H9 (cell line): ENCODE measurements around the gene ZSWIM8. TPM values are rescaled to one million over a fixed set of nuclear protein-coding genes. Genes with fewer than 3 reads are reported as not detected.

ENCODE experiments used
- DNase-seq: peaks from one replicate; pipeline ENCODE4 v3.0.0-alpha.2; 2017
- H2AFZ ChIP-seq: one replicate; pipeline ENCODE4 v1.6.1; 2013; ENCODE audit warnings: mild to moderate bottlenecking, low read length, control low read depth, moderate library complexity
- H2AK5ac ChIP-seq: 2 replicates; pipeline ENCODE4 v1.6.1; 2013; ENCODE audit warnings: low read length, control low read depth, mixed read lengths; ENCODE audit not compliant: insufficient read length
- H2BK120ac ChIP-seq: one replicate; pipeline ENCODE4 v1.6.1; 2013; ENCODE audit warnings: low read depth, mild to moderate bottlenecking, low read length, control low read depth, inconsistent platforms; ENCODE audit not compliant: poor library complexity, severe bottlenecking
- H2BK12ac ChIP-seq: 2 replicates; pipeline ENCODE4 v1.6.1; 2013; ENCODE audit warnings: low read length, control low read depth, mixed read lengths, low read depth; ENCODE audit not compliant: insufficient read length
- H2BK15ac ChIP-seq: 2 replicates; pipeline ENCODE4 v1.6.1; 2013; ENCODE audit warnings: low read depth, low read length, control low read depth
- H2BK20ac ChIP-seq: one replicate; pipeline ENCODE4 v1.6.1; 2013; ENCODE audit warnings: low read depth, mild to moderate bottlenecking, low read length, control low read depth, inconsistent platforms; ENCODE audit not compliant: poor library complexity, severe bottlenecking
- H2BK5ac ChIP-seq: 2 replicates; pipeline ENCODE4 v1.6.1; 2013; ENCODE audit warnings: low read length, control low read depth, mixed read lengths; ENCODE audit not compliant: insufficient read length
- H3K14ac ChIP-seq: 2 replicates; pipeline ENCODE4 v1.6.1; 2013; ENCODE audit warnings: low read length, control low read depth; ENCODE audit not compliant: insufficient read depth
- H3K18ac ChIP-seq: 2 replicates; pipeline ENCODE4 v1.6.1; 2013; ENCODE audit warnings: low read depth, mild to moderate bottlenecking, mixed read lengths, low read length, control low read depth; ENCODE audit not compliant: insufficient read length
- H3K23ac ChIP-seq: 2 replicates; pipeline ENCODE4 v1.6.1; 2013; ENCODE audit warnings: low read length, control low read depth, mixed read lengths, low read depth; ENCODE audit not compliant: insufficient read length
- H3K23me2 ChIP-seq: 2 replicates; pipeline ENCODE4 v1.6.1; 2013; ENCODE audit warnings: low read depth, mild to moderate bottlenecking, mixed read lengths, low read length, control low read depth; ENCODE audit not compliant: insufficient read length, poor library complexity, severe bottlenecking
- H3K27ac ChIP-seq: 2 replicates; pipeline ENCODE4 v1.5.1; 2013; ENCODE audit warnings: low read length, control low read depth, mixed read lengths, low read depth; ENCODE audit not compliant: insufficient read length
- H3K27me3 ChIP-seq: 2 replicates; pipeline ENCODE4 v1.6.1; 2013; ENCODE audit warnings: low read length, control low read depth, inconsistent platforms; ENCODE audit not compliant: insufficient read depth
- H3K4ac ChIP-seq: 2 replicates; pipeline ENCODE4 v1.6.1; 2013; ENCODE audit warnings: low read depth, mild to moderate bottlenecking, control low read depth, inconsistent platforms, low read length, moderate library complexity
- H3K4me1 ChIP-seq: 2 replicates; pipeline ENCODE4 v1.6.1; 2013; ENCODE audit warnings: low read length, control low read depth, inconsistent platforms; ENCODE audit not compliant: insufficient read depth
- H3K4me2 ChIP-seq: 2 replicates; pipeline ENCODE4 v1.6.1; 2013; ENCODE audit warnings: low read length, control low read depth, mixed read lengths; ENCODE audit not compliant: insufficient read length, insufficient read depth
- H3K56ac ChIP-seq: 2 replicates; pipeline ENCODE4 v1.6.1; 2013; ENCODE audit warnings: low read depth, mild to moderate bottlenecking, mixed read lengths, low read length, control low read depth; ENCODE audit not compliant: insufficient read length
- H3K79me1 ChIP-seq: 2 replicates; pipeline ENCODE4 v1.6.1; 2013; ENCODE audit warnings: low read depth, mild to moderate bottlenecking, moderate library complexity, low read length, control low read depth, inconsistent platforms; ENCODE audit not compliant: insufficient read depth, poor library complexity, severe bottlenecking
- H3K79me2 ChIP-seq: 2 replicates; pipeline ENCODE4 v1.6.1; 2013; ENCODE audit warnings: low read length, control low read depth, inconsistent platforms; ENCODE audit not compliant: insufficient read depth
- H3K9ac ChIP-seq: 2 replicates; pipeline ENCODE4 v1.6.1; 2013; ENCODE audit warnings: low read length, control low read depth, mixed read lengths; ENCODE audit not compliant: insufficient read length; ENCODE audit errors: extremely low read depth
- H3K9me3 ChIP-seq: one replicate; pipeline ENCODE4 v1.6.1; 2013; ENCODE audit warnings: low read depth, low read length, inconsistent platforms; ENCODE audit not compliant: control insufficient read depth
- H3T11ph ChIP-seq: one replicate; pipeline ENCODE4 v1.6.1; 2013; ENCODE audit warnings: mild to moderate bottlenecking, low read length, control low read depth, inconsistent platforms
- H4K20me1 ChIP-seq: one replicate; pipeline ENCODE4 v1.6.1; 2013; ENCODE audit not compliant: control insufficient read depth, insufficient read length, insufficient read depth
- H4K5ac ChIP-seq: 2 replicates; pipeline ENCODE4 v1.6.1; 2013; ENCODE audit warnings: low read depth, mild to moderate bottlenecking, mixed read lengths, low read length, control low read depth; ENCODE audit not compliant: insufficient read length
- H4K8ac ChIP-seq: replicated peaks from 2 replicates; pipeline ENCODE4 v1.6.1; 2013; ENCODE audit warnings: low read length, control low read depth, mixed read lengths, low read depth; ENCODE audit not compliant: insufficient read length
- H4K91ac ChIP-seq: 2 replicates; pipeline ENCODE4 v1.6.1; 2013; ENCODE audit warnings: low read depth, mild to moderate bottlenecking, moderate library complexity, mixed read lengths, low read length, control low read depth; ENCODE audit not compliant: insufficient read length
- H3K27ac Mint-ChIP-seq, 3 experiments: 2 replicates in 2 of 3; 3 replicates in 1 of 3; pipeline ENCODE4 v1.8.0; 2020 to 2021; ENCODE audit warnings: mixed read lengths in 3 of 3, mild to moderate bottlenecking in 1 of 3, moderate library complexity in 1 of 3
- H3K27me3 Mint-ChIP-seq: 2 replicates; pipeline ENCODE4 v1.8.0; 2021; ENCODE audit warnings: low read depth, mild to moderate bottlenecking, moderate library complexity, mixed read lengths
- H3K36me3 Mint-ChIP-seq, 3 experiments: 2 replicates in 2 of 3; 3 replicates in 1 of 3; pipeline ENCODE4 v1.8.0; 2020 to 2021; ENCODE audit warnings: low read depth in 3 of 3, mixed read lengths in 3 of 3; ENCODE audit not compliant: insufficient read depth in 1 of 3
- H3K4me1 Mint-ChIP-seq, 2 experiments: 2 replicates each; pipeline ENCODE4 v1.8.0; 2020; ENCODE audit warnings: mixed read lengths in 2 of 2
- H3K4me3 Mint-ChIP-seq, 2 experiments: 2 replicates in 1 of 2; 3 replicates in 1 of 2; pipeline ENCODE4 v1.8.0; 2020 to 2021; ENCODE audit warnings: mild to moderate bottlenecking in 2 of 2, mixed read lengths in 2 of 2, moderate library complexity in 1 of 2
- H3K9me3 Mint-ChIP-seq, 2 experiments: 2 replicates in 1 of 2; 3 replicates in 1 of 2; pipeline ENCODE4 v1.8.0; 2020; ENCODE audit warnings: mild to moderate bottlenecking in 2 of 2, mixed read lengths in 2 of 2, moderate library complexity in 1 of 2
- WGBS: extraction: QIAGEN DNeasy Blood & Tissue Kit; methylation state at CpG from one replicate; pipeline ENCODE4 v1.1.7; 2013; ENCODE audit warnings: missing lambda C conversion rate, low lambda C conversion rate, mixed read lengths; ENCODE audit not compliant: insufficient read length; ENCODE audit errors: extremely low coverage; 5-methylcytosine and 5-hydroxymethylcytosine counted together
- total RNA-seq: library from RNA; stranded (reverse); gene quantifications from 2 replicates; pipeline ENCODE4 v1.2.1, GENCODE V29; 2021
- TF ChIP-seq, protein P1 (sequence below): fragments of 200-600 bp; sonication (generic); conservative IDR thresholded peaks from 3 replicates; pipeline ENCODE4 v1.8.0; 2021; ENCODE audit warnings: antibody characterized with exemption, mild to moderate bottlenecking

ZSWIM8 gene
- total RNA-seq, 1 experiment from 2014 or later = 41.0 TPM

DNA sequence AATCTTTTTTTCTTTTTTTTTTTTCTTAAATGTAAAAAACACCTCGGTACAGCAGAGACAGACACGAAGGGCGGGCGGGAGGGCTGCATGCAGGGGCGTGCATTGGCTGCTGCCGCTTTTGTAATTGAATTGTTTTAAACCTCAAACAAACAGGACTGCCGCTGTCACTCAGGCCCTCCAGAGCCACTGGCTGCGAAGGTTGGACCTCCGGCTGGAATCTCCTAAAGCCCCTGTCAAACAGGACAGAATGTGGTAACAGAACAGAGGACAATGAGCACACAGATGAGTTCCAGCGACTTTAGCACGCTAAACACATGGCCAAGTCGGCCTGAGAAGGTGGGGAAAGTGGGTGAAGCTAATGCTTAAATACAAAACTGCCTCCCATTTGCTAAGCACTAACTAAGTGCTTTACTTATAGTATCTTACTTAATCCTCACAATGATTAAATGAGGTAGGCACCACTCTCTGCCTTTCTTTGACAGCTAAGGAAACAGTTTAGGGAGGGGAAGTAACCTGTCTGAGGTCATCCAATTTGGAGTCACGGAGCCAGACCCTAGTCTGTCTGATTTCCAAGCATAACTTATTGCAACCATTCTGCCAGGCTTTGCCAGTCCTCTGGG lies 29.0 kb downstream of the ZSWIM8 start:
- Histone ChIP-seq H3K79me1 (no peaks in the 10 kb centered on the region), H3K56ac (no peak overlapping the region), H4K91ac (no peak overlapping the region), H2AFZ (no peak overlapping the region), H3K18ac (no peak overlapping the region), H3K23ac (no peak overlapping the region), H4K20me1 (no peaks in the 10 kb centered on the region), H3K23me2 (peaks cover 2% of the 10 kb centered on the region), H4K8ac (no peak overlapping the region), H2BK15ac (no peak overlapping the region), H4K5ac (no peak overlapping the region), H2BK120ac (no peak overlapping the region), H3K4ac (no peak overlapping the region), H3K79me2 (no peaks in the 10 kb centered on the region), H2AK5ac (no peak overlapping the region), H3K27me3 (no peaks in the 10 kb centered on the region), H3K14ac (no peak overlapping the region), H3K27ac (no peak overlapping the region), H3K9ac (no peak overlapping the region), H3K9me3 (no peaks in the 10 kb centered on the region), H2BK20ac (no peak overlapping the region), H3K4me2 (no peak overlapping the region), H2BK12ac (no peak overlapping the region), H2BK5ac (no peak overlapping the region), H3K4me1 (no peaks in the 10 kb centered on the region), H3T11ph (no peak overlapping the region)
- TF ChIP-seq, protein P1, sequence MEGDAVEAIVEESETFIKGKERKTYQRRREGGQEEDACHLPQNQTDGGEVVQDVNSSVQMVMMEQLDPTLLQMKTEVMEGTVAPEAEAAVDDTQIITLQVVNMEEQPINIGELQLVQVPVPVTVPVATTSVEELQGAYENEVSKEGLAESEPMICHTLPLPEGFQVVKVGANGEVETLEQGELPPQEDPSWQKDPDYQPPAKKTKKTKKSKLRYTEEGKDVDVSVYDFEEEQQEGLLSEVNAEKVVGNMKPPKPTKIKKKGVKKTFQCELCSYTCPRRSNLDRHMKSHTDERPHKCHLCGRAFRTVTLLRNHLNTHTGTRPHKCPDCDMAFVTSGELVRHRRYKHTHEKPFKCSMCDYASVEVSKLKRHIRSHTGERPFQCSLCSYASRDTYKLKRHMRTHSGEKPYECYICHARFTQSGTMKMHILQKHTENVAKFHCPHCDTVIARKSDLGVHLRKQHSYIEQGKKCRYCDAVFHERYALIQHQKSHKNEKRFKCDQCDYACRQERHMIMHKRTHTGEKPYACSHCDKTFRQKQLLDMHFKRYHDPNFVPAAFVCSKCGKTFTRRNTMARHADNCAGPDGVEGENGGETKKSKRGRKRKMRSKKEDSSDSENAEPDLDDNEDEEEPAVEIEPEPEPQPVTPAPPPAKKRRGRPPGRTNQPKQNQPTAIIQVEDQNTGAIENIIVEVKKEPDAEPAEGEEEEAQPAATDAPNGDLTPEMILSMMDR = no peak
- no peaks in the 10 kb centered on the region; a peak in 1 of 5 replicates for H3K9me3 Mint-ChIP-seq
- peaks cover 11 to 12% of the 10 kb centered on the region in 2 experiments for H3K4me1 Mint-ChIP-seq
- WGBS = no CpG with 5 or more reads among the region's 13 CpGs
- H3K27me3 Mint-ChIP-seq = no peaks in the 10 kb centered on the region
- no peak overlapping the region for H3K4me3 Mint-ChIP-seq
- peaks cover 20 to 49% (median 25%) of the 10 kb centered on the region in 3 experiments; a peak in 6 of 7 replicates for H3K36me3 Mint-ChIP-seq
- DNase-seq = no peak
- H3K27ac Mint-ChIP-seq = no peak overlapping the region
